ENCODE measurements around the gene SPDYC.
"Not testable (repeated sequence)": the region's sequence is repeated elsewhere in the genome, so short reads cannot be mapped to it uniquely, and the experiment has no call there.

Gene SPDYC

DNA sequence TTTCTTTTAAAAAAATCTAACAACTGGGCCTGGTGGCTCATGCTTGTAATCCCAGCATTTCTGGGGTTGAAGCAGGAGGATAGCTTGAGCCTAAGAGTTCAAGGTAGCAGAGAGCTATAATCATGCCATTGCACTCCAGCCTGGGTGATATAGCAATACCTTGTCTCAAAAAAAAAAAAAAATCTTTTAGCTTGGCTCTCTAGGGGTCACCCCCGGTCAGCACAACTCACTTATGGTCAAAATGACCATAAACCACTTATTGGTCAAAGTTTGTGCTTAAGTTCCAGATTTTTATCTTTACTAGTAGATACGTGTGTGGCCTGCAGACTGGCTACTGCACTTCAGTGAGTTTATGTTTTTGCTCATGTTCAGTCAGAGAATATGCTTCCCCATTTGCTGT lies 6.3 kb upstream of the SPDYC start:
- in situ Hi-C loops (cut with MboI; ENCODE audit: low pct_unique_long_range_greater_than_20kb, low sequenced_read_pairs): no loop called here
- DNase-seq: no peak

DNA sequence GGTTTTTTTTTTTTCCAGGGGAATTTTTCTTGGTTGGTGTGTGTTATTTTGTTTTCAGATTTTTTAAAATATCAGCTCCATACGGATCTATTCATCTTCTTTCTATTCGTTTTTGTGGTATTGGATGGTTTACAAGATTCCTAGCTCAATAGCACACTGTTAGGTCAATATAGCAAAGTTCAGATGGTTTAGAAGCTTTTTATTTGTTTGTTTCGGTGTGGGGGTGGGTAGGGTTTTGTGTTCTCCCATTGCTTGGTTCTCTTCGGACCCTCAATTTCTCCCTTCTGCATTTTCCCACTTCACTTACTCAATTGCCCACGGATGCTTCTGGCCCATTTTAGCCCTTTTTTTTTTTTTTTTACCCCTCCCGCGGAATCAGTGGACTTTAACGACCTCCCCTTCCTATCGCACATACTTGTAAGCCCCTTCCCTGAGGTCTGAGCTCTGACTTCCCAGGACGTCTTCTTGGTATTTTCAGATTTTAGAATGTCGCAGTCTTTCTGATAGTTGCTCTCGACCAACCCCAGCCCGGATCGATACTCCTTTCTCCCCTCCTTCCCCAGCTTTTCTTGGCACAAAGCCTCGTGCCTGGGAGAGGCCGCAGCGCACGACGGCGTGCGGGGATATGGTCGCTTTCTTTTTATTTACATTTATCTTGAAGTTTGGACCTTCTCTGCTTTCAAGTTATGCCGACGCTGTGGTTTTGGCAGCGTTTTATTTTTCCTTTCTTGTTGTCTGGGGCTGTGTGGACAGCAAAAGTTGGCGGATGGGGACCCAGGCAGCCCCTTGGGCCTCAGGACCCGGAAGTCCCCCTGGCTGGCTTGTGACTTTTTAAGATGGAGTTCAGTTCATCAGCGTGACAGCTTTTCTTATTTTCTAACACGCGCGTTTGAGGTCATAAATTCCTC lies 4.4 kb upstream of the SPDYC start:
- DNase-seq: no peak
- in situ Hi-C loops (cut with MboI; ENCODE audit: low pct_unique_long_range_greater_than_20kb, low sequenced_read_pairs): no loop called here

DNA sequence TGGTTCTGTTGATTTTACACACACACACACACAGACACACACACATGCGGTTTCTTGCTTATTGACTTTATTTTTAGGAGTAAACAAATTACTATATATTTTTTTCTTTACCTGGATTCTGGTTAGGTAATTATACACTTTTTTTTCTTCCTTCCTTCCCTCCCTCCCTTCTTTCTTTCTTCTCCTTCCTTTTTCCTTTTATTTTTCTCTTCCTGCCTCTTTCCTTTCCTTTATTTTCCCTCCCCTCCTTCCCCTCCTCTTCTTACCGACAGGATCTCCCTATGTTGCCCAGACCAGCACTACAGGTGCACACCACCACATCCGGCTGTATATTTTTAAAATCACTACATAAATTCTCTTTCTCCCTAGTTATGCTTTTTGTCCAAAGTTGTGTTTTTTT lies 3.1 kb upstream of the SPDYC start:
- in situ Hi-C loops (cut with MboI; ENCODE audit: low pct_unique_long_range_greater_than_20kb, low sequenced_read_pairs): no loop called here
- no peak for DNase-seq

DNA sequence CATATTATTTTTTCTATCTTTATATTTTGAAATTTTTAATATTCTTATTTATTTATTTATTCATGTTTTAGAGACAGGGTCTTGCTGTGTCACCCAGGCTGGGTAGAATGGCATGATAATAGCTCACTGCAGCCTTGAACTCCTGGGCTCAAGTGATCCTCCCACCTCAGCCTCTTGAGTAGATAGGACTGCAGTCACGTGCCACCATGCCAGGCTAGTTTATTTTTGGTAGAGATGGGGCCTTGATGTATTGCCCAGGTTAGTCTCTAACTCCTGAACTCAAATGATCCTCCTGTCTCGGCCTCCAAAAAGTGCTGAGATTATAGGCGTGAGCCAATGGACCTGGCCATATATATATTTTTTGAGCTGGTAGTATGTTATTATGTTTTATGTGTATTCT lies 2.4 kb upstream of the SPDYC start:
- in situ Hi-C loops (cut with MboI; ENCODE audit: low pct_unique_long_range_greater_than_20kb, low sequenced_read_pairs): no loop called here
- no peak for DNase-seq

DNA sequence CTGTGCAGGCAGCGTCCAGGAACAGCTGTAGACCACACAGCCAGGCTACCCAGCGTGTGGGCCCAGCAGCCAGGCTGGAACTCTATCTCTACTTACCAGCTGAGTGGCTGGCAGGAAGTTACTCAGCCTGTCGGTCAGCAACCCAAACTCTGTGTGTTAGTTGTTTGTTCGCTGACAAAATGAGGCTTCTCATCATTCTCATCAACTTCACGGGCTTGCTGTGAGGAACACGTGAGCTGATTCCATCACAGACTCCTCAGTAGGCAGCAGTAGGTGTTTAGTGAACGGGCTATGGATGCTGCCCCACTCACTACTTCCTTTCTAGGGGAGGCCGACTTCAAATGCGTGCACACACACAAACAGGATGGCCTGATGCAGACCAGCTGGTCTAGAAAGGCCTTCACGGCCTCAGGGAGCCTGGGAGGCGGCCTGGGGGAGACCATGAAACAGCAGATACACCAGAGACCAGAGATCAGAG lies 830 bp upstream of the SPDYC start:
- in situ Hi-C loops (cut with MboI; ENCODE audit: low pct_unique_long_range_greater_than_20kb, low sequenced_read_pairs): no loop called here
- DNase-seq: peak; percentile 52

DNA sequence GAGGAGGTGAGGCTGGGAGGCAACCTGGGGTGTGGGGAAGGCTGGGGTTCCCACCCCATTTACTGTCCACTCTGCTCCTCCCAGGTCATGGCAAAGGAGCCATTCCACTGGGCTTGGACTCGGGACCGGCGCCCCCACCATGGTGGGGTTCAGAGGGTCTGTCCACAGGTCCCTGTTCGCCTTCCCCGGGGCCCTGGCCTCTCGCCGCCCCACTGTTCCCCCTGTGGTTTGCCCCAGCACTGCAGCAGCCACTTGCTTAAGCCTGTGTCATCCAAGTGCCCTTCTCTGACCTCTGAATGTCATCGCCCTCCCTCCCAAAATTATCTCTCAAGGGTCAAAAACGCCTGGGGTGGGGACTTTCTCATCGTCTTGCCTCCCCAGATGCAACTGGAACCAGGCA lies 2.6 kb downstream of the SPDYC start:
- in situ Hi-C loops (cut with MboI; ENCODE audit: low pct_unique_long_range_greater_than_20kb, low sequenced_read_pairs): no loop called here
- DNase-seq: no peak

DNA sequence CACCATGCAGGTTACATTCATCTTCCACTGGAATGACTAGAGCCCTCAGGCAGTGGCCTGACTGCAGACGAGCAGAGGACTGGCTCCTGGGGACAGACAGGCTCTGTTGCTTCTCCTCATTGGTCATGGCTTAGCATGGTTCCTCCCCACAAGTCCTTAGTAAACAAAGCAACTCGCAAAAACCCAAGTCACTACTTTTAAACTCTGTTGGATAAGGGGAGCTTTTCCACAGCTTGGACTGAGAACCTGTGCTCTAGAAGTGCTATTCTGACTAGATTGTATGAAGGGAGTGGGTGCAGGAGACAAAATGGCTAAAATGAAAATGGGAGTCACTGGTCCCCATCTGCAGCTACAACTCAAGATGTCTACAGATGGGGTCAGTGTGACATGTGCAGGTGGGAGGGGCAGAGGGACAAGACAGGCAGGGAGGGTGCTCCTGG lies 4.6 kb downstream of the SPDYC start:
- in situ Hi-C loops (cut with MboI; ENCODE audit: low pct_unique_long_range_greater_than_20kb, low sequenced_read_pairs); DNase-seq: not testable (repeated sequence)

DNA sequence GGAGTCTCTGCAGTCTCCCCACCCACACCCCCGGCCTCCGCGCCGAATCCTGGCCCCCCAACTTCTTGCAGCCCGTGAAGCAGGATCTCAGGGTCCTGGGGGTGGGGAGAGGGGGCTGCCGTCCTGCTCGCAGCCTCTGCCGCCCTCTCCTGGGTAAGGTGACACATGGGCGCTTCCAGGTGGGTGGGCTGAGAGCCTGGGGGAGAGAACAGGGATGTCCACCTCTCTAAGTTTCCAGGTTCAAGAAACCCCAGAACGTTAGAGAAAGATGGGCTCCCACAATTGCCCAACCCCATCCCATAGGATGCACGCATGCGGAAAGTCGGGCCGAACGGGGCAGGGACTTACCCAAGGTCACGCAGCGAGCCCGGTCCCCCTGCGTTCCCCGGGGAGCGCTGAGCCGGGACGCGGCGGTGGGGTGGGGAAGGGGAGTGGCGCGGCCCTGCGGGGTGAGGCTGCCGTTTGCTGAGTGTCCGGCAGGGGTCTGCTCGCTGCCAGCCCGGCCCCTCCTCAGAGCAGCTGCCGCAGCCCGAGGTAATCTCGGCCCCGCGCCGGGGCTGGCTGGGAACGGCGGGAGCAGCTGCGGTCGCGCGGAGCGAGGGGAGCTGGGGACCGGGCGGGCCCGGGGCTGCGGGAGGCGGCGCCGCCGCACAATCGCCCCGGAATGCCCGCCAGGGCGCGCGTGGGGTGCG lies 11.0 kb downstream of the SPDYC start:
- DNase-seq: peak; percentile 82
- in situ Hi-C loops (cut with MboI; ENCODE audit: low pct_unique_long_range_greater_than_20kb, low sequenced_read_pairs): no loop called here

DNA sequence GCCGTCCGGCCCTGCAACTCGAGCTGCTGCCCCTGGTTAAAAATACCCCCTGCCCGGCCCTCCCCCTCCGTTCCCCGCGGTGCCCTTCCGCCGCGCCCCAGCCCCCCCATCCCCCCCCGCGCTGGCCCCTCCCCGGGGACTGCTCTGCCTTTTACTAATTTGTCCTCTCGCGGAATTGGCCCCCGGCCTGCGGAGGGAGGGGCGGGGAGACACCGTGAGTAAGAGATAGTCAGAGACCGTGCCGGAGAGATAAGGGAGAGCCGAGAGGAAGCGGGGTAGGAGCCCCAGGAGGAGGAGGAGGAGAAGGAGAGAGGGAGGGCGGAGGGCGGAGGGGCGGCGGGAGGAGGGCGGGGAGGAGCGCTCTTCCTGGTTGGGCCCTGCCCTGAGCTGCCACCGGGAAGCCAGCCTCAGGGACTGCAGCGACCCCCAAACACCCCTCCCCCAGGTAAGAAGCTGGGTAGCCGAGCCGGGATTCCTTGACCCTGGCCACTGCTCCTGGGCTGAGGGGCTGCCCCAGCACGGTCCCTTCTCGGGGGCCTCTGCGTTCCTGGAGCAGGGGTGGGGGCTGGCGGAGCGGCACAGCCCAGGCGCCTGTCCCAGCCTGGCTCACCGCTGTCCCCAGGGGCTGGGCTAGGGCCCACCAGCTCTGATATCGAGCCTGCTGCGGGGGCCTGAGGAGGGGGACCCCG lies 11.7 kb downstream of the SPDYC start, which contains the start of gene CAPN1:
CAPN1 (plus strand) TSS at position 360 of the 689 bp plus-strand sequence. CDS start 774 bp downstream, outside the sequence.
- DNase-seq: peak; percentile 87
- in situ Hi-C loops (cut with MboI; ENCODE audit: low pct_unique_long_range_greater_than_20kb, low sequenced_read_pairs): no loop called here

DNA sequence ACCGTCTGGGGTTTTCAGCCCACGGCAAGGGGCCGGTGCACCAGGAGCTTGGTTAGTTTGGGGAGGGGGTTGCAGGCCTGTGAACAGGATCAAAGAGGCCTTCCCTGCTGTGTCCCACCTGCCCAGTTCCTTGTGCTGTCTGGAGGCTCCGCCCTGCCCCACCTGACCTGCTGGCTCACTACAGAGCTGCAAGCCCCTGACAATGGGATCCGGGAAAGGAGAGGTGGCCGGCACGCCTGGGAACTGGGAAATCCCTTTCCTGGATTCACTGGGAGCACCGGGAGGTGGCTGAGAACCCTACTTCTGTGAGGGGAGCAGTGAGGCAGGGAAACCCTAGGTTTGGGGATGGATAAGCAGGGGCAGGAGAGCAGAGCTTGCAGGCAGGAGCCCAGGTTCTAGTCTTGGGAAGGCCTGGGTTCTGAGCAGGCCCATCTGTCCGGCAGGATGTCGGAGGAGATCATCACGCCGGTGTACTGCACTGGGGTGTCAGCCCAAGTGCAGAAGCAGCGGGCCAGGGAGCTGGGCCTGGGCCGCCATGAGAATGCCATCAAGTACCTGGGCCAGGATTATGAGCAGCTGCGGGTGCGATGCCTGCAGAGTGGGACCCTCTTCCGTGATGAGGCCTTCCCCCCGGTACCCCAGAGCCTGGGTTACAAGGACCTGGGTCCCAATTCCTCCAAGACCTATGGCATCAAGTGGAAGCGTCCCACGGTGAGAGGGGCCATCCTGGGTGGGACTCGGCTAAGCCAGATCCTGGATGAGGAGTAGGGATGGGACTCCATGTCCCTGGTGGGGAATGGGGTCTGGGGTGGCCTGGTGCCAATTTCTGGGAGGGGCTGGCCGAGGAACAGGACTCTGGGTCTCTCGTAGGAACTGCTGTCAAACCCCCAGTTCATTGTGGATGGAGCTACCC lies 12.5 kb downstream of the SPDYC start:
- DNase-seq: no peak
- in situ Hi-C loops (cut with MboI; ENCODE audit: low pct_unique_long_range_greater_than_20kb, low sequenced_read_pairs): no loop called here

DNA sequence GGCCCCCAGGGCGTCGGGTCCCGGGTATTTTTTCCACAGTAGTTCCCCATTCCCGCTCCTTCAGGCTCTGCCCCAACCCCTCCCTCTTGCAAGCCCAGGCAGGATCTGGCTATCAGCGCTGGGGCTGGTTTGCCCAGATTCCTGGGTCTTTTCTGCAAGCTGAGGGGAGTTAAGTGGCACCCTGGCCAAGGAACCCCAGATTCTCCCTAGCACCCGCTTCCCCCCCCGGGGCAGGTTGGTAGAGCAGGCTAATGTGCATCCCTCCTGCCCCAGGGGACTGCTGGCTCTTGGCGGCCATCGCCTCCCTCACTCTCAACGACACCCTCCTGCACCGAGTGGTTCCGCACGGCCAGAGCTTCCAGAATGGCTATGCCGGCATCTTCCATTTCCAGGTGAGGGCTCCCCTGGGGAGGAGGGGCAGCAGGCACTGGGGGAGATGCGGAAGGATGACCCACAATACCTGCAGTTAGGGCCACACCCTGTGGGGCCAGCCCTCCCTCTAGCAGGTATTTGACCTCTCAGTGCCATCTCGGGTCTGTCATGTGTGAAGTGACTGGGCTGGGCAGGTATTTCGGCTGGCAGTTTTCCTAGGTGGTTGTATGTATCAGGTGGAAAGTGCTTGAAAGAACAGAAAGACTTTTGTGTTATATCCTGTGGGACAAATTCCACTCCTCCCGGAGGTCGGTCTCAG lies 13.3 kb downstream of the SPDYC start:
- in situ Hi-C loops (cut with MboI; ENCODE audit: low pct_unique_long_range_greater_than_20kb, low sequenced_read_pairs): no loop called here
- DNase-seq: no peak

DNA sequence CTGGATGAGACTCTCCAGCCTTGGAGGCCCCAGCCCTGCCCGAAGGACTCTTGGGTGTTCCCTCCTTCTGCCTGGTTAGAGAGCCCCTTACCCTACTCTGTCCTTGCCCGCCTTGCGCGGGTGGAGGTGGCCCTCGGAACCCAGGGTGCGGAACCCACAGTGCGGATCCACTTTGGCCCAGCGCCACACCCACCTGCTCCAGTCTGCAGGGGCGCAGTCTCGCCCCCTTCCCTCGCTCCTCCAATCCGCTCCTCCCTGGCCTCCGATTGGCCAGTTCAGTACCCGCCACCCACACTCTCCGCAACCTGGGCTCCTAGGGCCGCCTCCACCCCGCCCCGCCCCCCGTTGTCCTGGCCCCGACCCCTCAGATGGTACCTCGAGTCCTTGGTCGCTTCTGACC lies 14.1 kb downstream of the SPDYC start:
- in situ Hi-C loops (cut with MboI; ENCODE audit: low pct_unique_long_range_greater_than_20kb, low sequenced_read_pairs): no loop called here
- DNase-seq: no peak

DNA sequence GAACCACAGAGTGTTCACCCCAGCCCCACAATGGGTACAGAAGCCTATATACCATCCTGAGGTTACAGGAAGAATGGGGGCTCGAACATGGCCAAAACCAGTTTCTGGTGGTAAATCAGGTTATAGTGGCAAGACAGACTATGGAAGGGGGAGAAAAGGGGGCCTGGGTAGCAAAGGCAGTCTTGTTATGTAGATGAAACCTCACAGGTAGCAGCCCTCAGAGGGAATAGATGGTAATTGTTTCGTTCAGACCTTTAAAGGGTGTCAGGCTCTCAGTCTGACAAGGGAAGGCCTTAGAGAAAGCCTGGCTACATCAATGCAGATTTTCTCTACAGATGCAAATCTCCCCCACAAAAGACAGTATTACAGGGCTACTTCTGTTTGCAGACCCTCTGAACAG lies 15.1 kb downstream of the SPDYC start:
- no peak for DNase-seq
- in situ Hi-C loops (cut with MboI; ENCODE audit: low pct_unique_long_range_greater_than_20kb, low sequenced_read_pairs): no loop called here

DNA sequence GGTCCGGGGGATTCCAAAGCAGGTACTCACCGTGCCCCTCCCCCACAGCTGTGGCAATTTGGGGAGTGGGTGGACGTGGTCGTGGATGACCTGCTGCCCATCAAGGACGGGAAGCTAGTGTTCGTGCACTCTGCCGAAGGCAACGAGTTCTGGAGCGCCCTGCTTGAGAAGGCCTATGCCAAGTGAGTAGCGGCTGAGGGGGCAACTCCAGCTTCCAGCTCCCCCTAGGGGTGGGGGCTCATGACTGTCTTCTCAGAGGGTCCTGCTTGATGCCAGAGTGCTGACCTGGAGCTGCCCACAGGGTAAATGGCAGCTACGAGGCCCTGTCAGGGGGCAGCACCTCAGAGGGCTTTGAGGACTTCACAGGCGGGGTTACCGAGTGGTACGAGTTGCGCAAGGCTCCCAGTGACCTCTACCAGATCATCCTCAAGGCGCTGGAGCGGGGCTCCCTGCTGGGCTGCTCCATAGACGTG lies 15.9 kb downstream of the SPDYC start:
- in situ Hi-C loops (cut with MboI; ENCODE audit: low pct_unique_long_range_greater_than_20kb, low sequenced_read_pairs): no loop called here
- DNase-seq: no peak

DNA sequence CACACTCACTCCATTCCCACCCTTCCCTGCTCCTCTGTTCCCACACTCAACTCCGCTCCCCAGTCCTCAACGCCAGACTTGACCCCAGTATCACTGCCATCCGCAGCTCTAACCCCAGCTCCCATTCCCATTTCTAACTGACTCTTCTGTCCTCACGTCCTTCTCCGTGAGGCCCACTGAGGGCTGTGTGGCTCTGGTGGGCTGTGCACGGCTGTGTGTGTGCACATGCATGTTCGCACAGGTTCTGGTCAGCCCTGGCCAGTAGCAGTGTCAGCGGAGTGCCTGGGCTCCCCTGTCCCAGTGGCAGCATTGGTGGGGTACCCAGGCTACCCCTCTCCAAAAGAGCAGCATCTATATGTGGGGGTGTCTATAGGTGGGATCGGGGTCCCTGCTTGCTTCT lies 16.7 kb downstream of the SPDYC start:
- in situ Hi-C loops (cut with MboI; ENCODE audit: low pct_unique_long_range_greater_than_20kb, low sequenced_read_pairs): no loop called here
- no peak for DNase-seq

DNA sequence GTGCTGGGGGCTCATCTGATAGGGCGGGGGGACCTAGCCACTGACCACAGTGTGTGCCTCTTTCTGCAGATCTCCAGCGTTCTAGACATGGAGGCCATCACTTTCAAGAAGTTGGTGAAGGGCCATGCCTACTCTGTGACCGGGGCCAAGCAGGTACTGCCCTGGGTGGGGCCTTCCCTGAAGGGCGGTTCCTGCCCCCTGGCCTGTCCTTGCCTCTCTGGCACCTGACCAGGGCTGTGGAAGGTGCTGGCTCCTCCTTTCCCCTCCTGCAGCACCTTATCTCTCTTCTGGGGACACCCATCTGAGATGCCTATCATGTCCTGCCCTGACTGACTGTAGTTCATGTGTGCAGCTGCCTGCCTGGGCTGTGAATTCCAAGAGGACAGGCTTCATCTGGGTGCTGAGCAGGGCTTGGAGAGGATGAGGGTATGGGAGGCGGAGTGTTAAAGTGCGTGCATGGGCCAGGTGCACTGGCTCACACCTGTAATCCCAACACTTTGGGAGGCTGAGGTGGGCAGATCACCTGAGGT lies 17.2 kb downstream of the SPDYC start:
- DNase-seq: no peak
- in situ Hi-C loops (cut with MboI; ENCODE audit: low pct_unique_long_range_greater_than_20kb, low sequenced_read_pairs): no loop called here

DNA sequence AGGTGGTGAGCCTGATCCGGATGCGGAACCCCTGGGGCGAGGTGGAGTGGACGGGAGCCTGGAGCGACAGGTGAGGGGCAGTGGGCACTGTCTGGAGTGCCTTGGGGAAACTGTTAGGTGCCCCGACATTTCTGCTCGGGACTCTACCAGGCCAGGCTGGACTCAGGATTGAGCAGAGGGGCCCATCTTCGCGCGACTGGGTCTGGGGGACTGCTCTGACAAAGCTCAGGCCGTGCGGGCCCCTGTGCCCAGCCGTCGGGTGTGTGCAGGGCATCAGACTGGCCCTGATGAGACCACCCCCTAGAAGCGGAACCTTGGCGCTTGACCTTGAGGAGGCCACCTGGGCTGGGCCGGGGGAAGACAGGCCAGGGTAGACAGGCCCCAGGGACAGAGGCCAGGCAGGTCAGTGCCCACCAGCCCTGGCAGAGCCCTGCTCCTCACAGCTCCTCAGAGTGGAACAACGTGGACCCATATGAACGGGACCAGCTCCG lies 18.0 kb downstream of the SPDYC start:
- DNase-seq: no peak
- in situ Hi-C loops (cut with MboI; ENCODE audit: low pct_unique_long_range_greater_than_20kb, low sequenced_read_pairs): no loop called here

DNA sequence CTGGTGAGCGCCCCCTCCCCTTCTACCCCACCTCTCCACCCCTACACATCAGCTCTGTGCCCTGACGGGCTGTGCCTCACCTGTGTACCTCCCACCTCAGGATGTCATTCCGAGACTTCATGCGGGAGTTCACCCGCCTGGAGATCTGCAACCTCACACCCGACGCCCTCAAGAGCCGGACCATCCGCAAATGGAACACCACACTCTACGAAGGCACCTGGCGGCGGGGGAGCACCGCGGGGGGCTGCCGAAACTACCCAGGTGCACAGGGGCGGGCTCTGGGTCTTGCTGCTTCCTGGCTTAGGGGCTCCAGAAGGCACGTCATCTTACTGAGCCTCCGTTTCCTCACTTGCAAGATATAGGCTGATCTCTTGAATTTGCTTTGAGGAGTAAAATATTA lies 18.5 kb downstream of the SPDYC start:
- in situ Hi-C loops (cut with MboI; ENCODE audit: low pct_unique_long_range_greater_than_20kb, low sequenced_read_pairs): no loop called here
- DNase-seq: no peak

Measured in KBM-7 (cell line).